HepG2 (cell line): Measurements from ENCODE around the gene TP53I3. TPM values are rescaled to one million over a fixed set of nuclear protein-coding genes. Genes with fewer than 3 reads are reported as not detected.
A peak's percentile ranks its signal among the peaks of the same experiment; 100 is the strongest.

Source experiments
- ADNP ChIP-seq: sonication (generic); formaldehyde crosslinking; IDR thresholded peaks from 2 replicates; pipeline ENCODE4 v1.4.0; 2020; ENCODE audit warnings: missing genetic modification reagents
- CBX1 ChIP-seq: IDR thresholded peaks from one replicate; pipeline ENCODE4 v1.6.1; 2016; ENCODE audit warnings: antibody characterized with exemption, low read depth
- CHCHD3 ChIP-seq: sonication (generic); formaldehyde crosslinking; IDR thresholded peaks from 2 replicates; pipeline ENCODE4 v1.8.0; 2022; ENCODE audit warnings: mild to moderate bottlenecking, missing genetic modification reagents, moderate library complexity
- FOSL2 ChIP-seq: sonication (generic); formaldehyde crosslinking; IDR thresholded peaks from 2 replicates; pipeline ENCODE4 v1.4.0; 2020; ENCODE audit warnings: missing genetic modification reagents
- HMGXB3 ChIP-seq: sonication (generic); formaldehyde crosslinking; IDR thresholded peaks from 2 replicates; pipeline ENCODE4 v1.4.0; 2020; ENCODE audit warnings: missing genetic modification reagents, borderline replicate concordance
- KDM3A ChIP-seq: IDR thresholded peaks from 2 replicates; pipeline ENCODE4 v1.6.1; 2018; ENCODE audit warnings: low read depth, missing compliant biosample characterization
- KMT2A ChIP-seq: sonication (generic); formaldehyde crosslinking; IDR thresholded peaks from 2 replicates; pipeline ENCODE4 v1.4.0; 2020; ENCODE audit warnings: missing genetic modification reagents
- MZF1 ChIP-seq: sonication (generic); formaldehyde crosslinking; IDR thresholded peaks from 2 replicates; pipeline ENCODE4 v1.8.1; 2023; ENCODE audit warnings: mild to moderate bottlenecking, missing genetic modification reagents, borderline replicate concordance
- NFE2L2 ChIP-seq: fragments of 150-350 bp; IDR thresholded peaks from 2 replicates; pipeline ENCODE4 v1.6.1; 2014; ENCODE audit warnings: low read length
- NFRKB ChIP-seq: fragments of 450-650 bp; IDR thresholded peaks from 2 replicates; pipeline ENCODE4 v1.6.1; 2017
- NR2F2 ChIP-seq: IDR thresholded peaks from 2 replicates; pipeline ENCODE4 v1.6.1; 2012; ENCODE audit warnings: low read depth, inconsistent platforms, borderline replicate concordance
- NR2F6 ChIP-seq, 2 experiments: IDR thresholded peaks; 2 replicates each; pipeline ENCODE4 v1.6.1; 2016; ENCODE audit warnings: antibody characterized with exemption in 1 of 2, mild to moderate bottlenecking in 1 of 2
- NRL ChIP-seq: sonication (generic); formaldehyde crosslinking; IDR thresholded peaks from 2 replicates; pipeline ENCODE4 v1.5.0; 2020; ENCODE audit warnings: missing genetic modification reagents, mild to moderate bottlenecking, moderate library complexity, borderline replicate concordance
- PRDM10 ChIP-seq: sonication (generic); formaldehyde crosslinking; IDR thresholded peaks from 2 replicates; pipeline ENCODE4 v1.4.0; 2020; ENCODE audit warnings: low read depth, missing genetic modification reagents
- RBM39 ChIP-seq: fragments of 200-400 bp; formaldehyde crosslinking; IDR thresholded peaks from one replicate; pipeline ENCODE4 v1.6.1; 2018; ENCODE audit warnings: antibody characterized with exemption, mild to moderate bottlenecking, low read depth, low read length; ENCODE audit not compliant: poor library complexity, severe bottlenecking
- SAP130 ChIP-seq: IDR thresholded peaks from 2 replicates; pipeline ENCODE4 v1.6.1; 2016; ENCODE audit warnings: low read depth
- SOX5 ChIP-seq: IDR thresholded peaks from 2 replicates; pipeline ENCODE4 v1.6.1; 2016; ENCODE audit warnings: borderline replicate concordance
- SRY ChIP-seq: sonication (generic); formaldehyde crosslinking; IDR thresholded peaks from 2 replicates; pipeline ENCODE4 v1.8.0; 2022; ENCODE audit warnings: mild to moderate bottlenecking, missing genetic modification reagents
- TCF7 ChIP-seq: sonication (generic); IDR thresholded peaks from 2 replicates; pipeline ENCODE4 v1.6.1; 2016; ENCODE audit warnings: antibody characterized with exemption, low read depth
- THAP11 ChIP-seq: IDR thresholded peaks from 2 replicates; pipeline ENCODE4 v1.6.1; 2016; ENCODE audit warnings: missing biosample characterization, missing genetic modification reagents
- ZBTB7A ChIP-seq: sonication (generic); formaldehyde crosslinking; IDR thresholded peaks from 2 replicates; pipeline ENCODE4 v1.8.0; 2022; ENCODE audit warnings: mild to moderate bottlenecking, missing genetic modification reagents
- ZNF275 ChIP-seq: sonication (generic); formaldehyde crosslinking; IDR thresholded peaks from 2 replicates; pipeline ENCODE4 v1.8.0; 2022; ENCODE audit warnings: missing genetic modification reagents, mild to moderate bottlenecking, inconsistent platforms, borderline replicate concordance
- ZSCAN29 ChIP-seq: sonication (generic); formaldehyde crosslinking; conservative IDR thresholded peaks from 2 replicates; pipeline ENCODE4 v1.4.0; 2020; ENCODE audit warnings: mild to moderate bottlenecking, missing genetic modification reagents
- polyA plus RNA-seq, 8 experiments: library from polyadenylated mRNA; depleted of rRNA in 3 of 8; stranded (reverse) in 7 of 8; unstranded in 1 of 8; fragments of >200 nt; fragmentation: Illumina TruSeq in 4 of 8; extraction: Trizol in 4 of 8; gene quantifications; 2 replicates each; pipeline versions ENCODE4 v1.2.1 to v1.2.3, GENCODE V29; 2011 to 2016; ENCODE audit warnings: low read depth in 4 of 8, missing spikeins in 1 of 8, mixed read lengths in 1 of 8; ENCODE audit not compliant: insufficient read depth in 1 of 8
- total RNA-seq, 5 experiments: library from RNA; depleted of rRNA; stranded (reverse); fragments of >200 nt; fragmentation: Illumina TruSeq; extraction: Trizol; gene quantifications; 2 replicates each; pipeline ENCODE4 v1.2.3, GENCODE V29; 2016; ENCODE audit warnings: low read depth in 1 of 5

The TP53I3 gene
- total and polyA plus RNA-seq, 2 of the 13 experiments (the other 11 are each of a cell fraction or from before 2014, with no cell fraction given) = 25.0 to 44.1 TPM

- TF ChIP-seq HMGXB3 (CRISPR knock-in tag) = no peak
- TF ChIP-seq NR2F6 (IDR thresholded peaks at IDR 0.05) = peak; percentile 80
- TF ChIP-seq NR2F6 (CRISPR knock-in tag; IDR thresholded peaks at IDR 0.05) = peak; percentile 25; the same call in 1 of the 2 replicates
- TF ChIP-seq NRL (CRISPR knock-in tag) = no peak
- no peak for TF ChIP-seq RBM39
- no peak for TF ChIP-seq ZNF275 (CRISPR knock-in tag)
- TF ChIP-seq CHCHD3 = no peak
- TF ChIP-seq ADNP (CRISPR knock-in tag) = no peak
- TF ChIP-seq TCF7 = 0 out of 2 replicates have a peak, but pooled peaks have one; percentile 34
- no peak for TF ChIP-seq KMT2A (CRISPR knock-in tag)
- TF ChIP-seq ZBTB7A = no peak
- no peak for TF ChIP-seq ZSCAN29 (CRISPR knock-in tag)
- no peak for TF ChIP-seq NFRKB
- no peak for TF ChIP-seq CBX1
- peak; percentile 56 for TF ChIP-seq NR2F2
- TF ChIP-seq MZF1 = no peak
- TF ChIP-seq FOSL2 (CRISPR knock-in tag) = 0 out of 2 replicates have a peak, but pooled peaks have one; percentile 18
- peak; percentile 49; the same call in 1 of the 2 replicates for TF ChIP-seq SOX5 (CRISPR knock-in tag)
- TF ChIP-seq NFE2L2 = 0 out of 2 replicates have a peak, but pooled peaks have one; percentile 27
- peak; percentile 35; the same call in 1 of the 2 replicates for TF ChIP-seq SAP130 (CRISPR knock-in tag)
- TF ChIP-seq KDM3A = no peak
- TF ChIP-seq PRDM10 (CRISPR knock-in tag) = 0 out of 2 replicates have a peak, but pooled peaks have one; percentile 28
- no peak for TF ChIP-seq SRY (CRISPR knock-in tag)
- 0 out of 2 replicates have a peak, but pooled peaks have one; percentile 27 for TF ChIP-seq THAP11 (CRISPR knock-in tag)
These were observed 31.7 kb downstream of the TP53I3 start (continued) for GRCh38 chr2:24052951-24053350.
